Osteocyte (in vitro differentiated cells): Measurements from ENCODE around the gene GLIS1. TPM values are rescaled to one million over a fixed set of nuclear protein-coding genes. Genes with fewer than 3 reads are reported as not detected.

Source experiments
- DNase-seq: peaks from one replicate; pipeline ENCODE4 v3.0.0; 2021; ENCODE audit warnings: mixed read lengths; ENCODE audit not compliant: unreplicated experiment; ENCODE audit errors: extremely low spot score
- H3K27ac Mint-ChIP-seq: one replicate; pipeline ENCODE4 v1.8.0; 2021; ENCODE audit warnings: mild to moderate bottlenecking, mixed read lengths; ENCODE audit not compliant: unreplicated experiment
- H3K27me3 Mint-ChIP-seq: one replicate; pipeline ENCODE4 v1.8.0; 2021; ENCODE audit warnings: mixed read lengths; ENCODE audit not compliant: unreplicated experiment
- H3K36me3 Mint-ChIP-seq: one replicate; pipeline ENCODE4 v1.8.0; 2021; ENCODE audit warnings: mixed read lengths; ENCODE audit not compliant: unreplicated experiment
- H3K4me1 Mint-ChIP-seq: one replicate; pipeline ENCODE4 v1.8.0; 2021; ENCODE audit warnings: mixed read lengths; ENCODE audit not compliant: unreplicated experiment
- H3K4me3 Mint-ChIP-seq: one replicate; pipeline ENCODE4 v1.8.0; 2021; ENCODE audit warnings: mild to moderate bottlenecking, moderate library complexity, mixed read lengths; ENCODE audit not compliant: unreplicated experiment
- H3K9me3 Mint-ChIP-seq: one replicate; pipeline ENCODE4 v1.8.0; 2021; ENCODE audit warnings: mixed read lengths; ENCODE audit not compliant: unreplicated experiment
- CTCF ChIP-seq: fragments of 200-600 bp; sonication (generic); IDR thresholded peaks from 2 replicates; pipeline ENCODE4 v1.5.0; 2021; ENCODE audit warnings: antibody characterized with exemption, mild to moderate bottlenecking, moderate library complexity
- total RNA-seq: library from RNA; stranded (reverse); gene quantifications from 2 replicates; pipeline ENCODE4 v1.2.1, GENCODE V29; 2021

Gene GLIS1
- total RNA-seq, 1 donor from 2014 or later, result 38.3 TPM

- Mint-ChIP-seq H3K27ac (no peak overlapping the region), H3K4me1 (peaks cover 14% of the 10 kb centered on the region), H3K27me3 (no peaks in the 10 kb centered on the region), H3K9me3 (no peaks in the 10 kb centered on the region), H3K4me3 (no peak overlapping the region), H3K36me3 (peaks cover 12% of the 10 kb centered on the region)
- no peak for TF ChIP-seq CTCF
- no peak for DNase-seq
Observed at GRCh38 chr1:53717025-53717804, 21.7 kb downstream of the GLIS1 start.

GRCh38 chr1:53716150-53716549 lies 22.8 kb downstream of the GLIS1 start:
- no peaks in the 10 kb centered on the region for H3K9me3 Mint-ChIP-seq
- H3K4me3 Mint-ChIP-seq, result no peak overlapping the region
- TF ChIP-seq CTCF, result no peak
- no peak for DNase-seq
- no peak overlapping the region for H3K27ac Mint-ChIP-seq
- no peaks in the 10 kb centered on the region for H3K27me3 Mint-ChIP-seq
- peaks cover 10% of the 10 kb centered on the region for H3K4me1 Mint-ChIP-seq
- peaks cover 12% of the 10 kb centered on the region for H3K36me3 Mint-ChIP-seq

GRCh38 chr1:53715478-53715877 lies 23.5 kb downstream of the GLIS1 start:
- Mint-ChIP-seq H3K4me1 (peaks cover 12% of the 10 kb centered on the region), H3K36me3 (peaks cover 12% of the 10 kb centered on the region), H3K27me3 (no peaks in the 10 kb centered on the region), H3K27ac (no peak overlapping the region), H3K9me3 (no peaks in the 10 kb centered on the region), H3K4me3 (no peak overlapping the region)
- DNase-seq, result no peak
- TF ChIP-seq CTCF, result peak; percentile 46

- no peaks in the 10 kb centered on the region for H3K9me3 Mint-ChIP-seq
- H3K4me3 Mint-ChIP-seq, result no peak overlapping the region
- DNase-seq, result no peak
- peaks cover 8% of the 10 kb centered on the region for H3K36me3 Mint-ChIP-seq
- peaks cover 17% of the 10 kb centered on the region for H3K4me1 Mint-ChIP-seq
- no peak for TF ChIP-seq CTCF
- no peaks in the 10 kb centered on the region for H3K27me3 Mint-ChIP-seq
- peak overlapping the region; percentile 67 for H3K27ac Mint-ChIP-seq
Observed at GRCh38 chr1:53712276-53712675, 26.7 kb downstream of the GLIS1 start.

- peaks cover 8% of the 10 kb centered on the region for H3K36me3 Mint-ChIP-seq
- TF ChIP-seq CTCF, result no peak
- no peak overlapping the region for H3K4me3 Mint-ChIP-seq
- no peaks in the 10 kb centered on the region for H3K9me3 Mint-ChIP-seq
- H3K27ac Mint-ChIP-seq, result peak overlapping the region; percentile 37
- H3K27me3 Mint-ChIP-seq, result no peaks in the 10 kb centered on the region
- peaks cover 30% of the 10 kb centered on the region for H3K4me1 Mint-ChIP-seq
- no peak for DNase-seq
Observed at GRCh38 chr1:53710584-53710983, 28.4 kb downstream of the GLIS1 start.
